ENCODE results near the gene PREX1. TPM values are rescaled to one million over a fixed set of nuclear protein-coding genes. Genes with fewer than 3 reads are reported as not detected.

PREX1 gene
- total RNA-seq, 1 donor from 2014 or later, result 68.2 TPM

DNA sequence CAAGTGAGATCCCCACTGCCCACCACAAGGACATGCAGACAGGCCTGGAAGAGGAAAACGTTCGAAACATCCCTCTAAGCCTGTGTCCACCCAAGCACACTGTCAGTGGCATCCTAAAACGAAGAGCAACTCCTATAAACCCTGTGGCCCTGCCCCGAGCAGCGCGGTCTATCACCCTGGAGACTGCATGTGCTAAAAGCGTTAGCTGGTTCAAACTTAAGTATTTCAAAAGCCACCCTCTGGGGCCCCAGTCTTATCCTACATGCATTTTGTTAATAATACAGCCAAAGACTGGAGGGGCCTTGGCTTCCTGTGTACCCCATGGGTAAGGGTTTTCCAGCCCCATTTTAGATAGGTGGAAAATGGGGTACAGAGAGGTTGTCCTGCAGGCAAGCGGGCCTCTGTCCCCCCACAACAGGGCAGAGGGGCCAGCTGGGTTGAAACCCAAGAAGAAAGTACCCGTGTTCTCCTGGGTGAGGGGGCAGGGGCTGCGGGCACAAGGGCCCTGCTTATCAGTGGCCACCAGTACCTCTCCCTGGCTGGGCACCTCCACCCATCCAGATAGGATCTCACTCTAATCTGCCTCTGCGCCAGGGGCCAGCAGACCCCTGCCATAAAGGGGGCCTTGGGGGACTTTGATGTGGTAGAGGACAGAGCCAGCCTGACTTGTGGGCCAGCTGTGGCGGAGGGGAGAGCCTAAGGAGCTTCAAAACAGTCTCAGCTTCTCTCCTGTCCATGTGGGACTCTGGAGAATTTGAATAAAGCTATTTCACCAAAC, 28.3 kb downstream of the PREX1 start:
- Mint-ChIP-seq H3K27ac (no peak overlapping the region), H3K9me3 (no peaks in the 10 kb centered on the region), H3K4me1 (ENCODE audit: low read depth) (peaks cover 52% of the 10 kb centered on the region), H3K4me3 (no peak overlapping the region), H3K36me3 (ENCODE audit: low read depth) (peaks cover 7% of the 10 kb centered on the region), H3K27me3 (ENCODE audit: insufficient read depth) (no peaks in the 10 kb centered on the region)
- no peak for DNase-seq (ENCODE audit: low spot score)
- intact Hi-C loops (cut with micrococcal nuclease), result no loop called here

DNA sequence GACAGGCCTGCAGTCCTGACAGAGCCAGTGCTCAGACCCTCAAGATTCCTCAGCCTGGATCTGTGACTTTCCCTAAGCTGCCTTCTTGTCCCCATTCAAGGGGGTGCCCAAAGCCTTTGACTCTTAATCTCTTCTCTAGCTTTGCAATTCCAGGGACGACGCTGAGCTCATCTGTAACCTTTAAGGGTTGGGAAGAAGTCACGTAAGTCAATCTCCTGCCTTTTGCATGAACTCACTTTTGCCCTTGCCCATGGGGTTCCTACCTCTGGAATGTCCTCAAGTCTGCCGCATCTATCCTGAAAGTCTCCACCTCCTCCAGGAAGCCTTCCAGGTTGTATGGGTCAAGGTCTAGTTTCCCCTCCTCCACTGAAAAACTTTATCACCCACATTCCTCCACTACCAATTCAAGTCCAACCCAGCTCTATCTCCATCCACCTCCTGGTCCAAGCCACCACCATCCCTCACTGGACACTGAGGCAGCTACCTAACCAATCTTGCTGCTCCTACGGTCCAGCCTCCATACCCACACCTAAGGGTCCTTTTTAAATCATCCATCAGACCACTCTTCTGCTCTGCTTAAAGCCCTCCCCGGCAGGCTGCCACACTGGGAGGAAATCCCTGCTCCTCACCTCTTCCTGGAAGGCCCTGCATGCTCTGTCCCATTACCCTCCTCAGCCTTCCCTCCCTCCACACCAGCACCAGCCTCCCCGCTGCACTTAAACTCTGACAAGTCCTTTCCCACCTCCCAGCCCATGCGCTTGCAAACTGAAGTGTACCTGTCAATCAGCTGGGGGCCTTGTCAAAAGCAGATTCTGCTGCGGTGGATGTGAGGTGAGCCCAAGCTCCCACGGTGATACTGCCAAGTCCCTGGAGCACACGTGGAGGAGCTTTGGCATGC, 29.7 kb downstream of the PREX1 start:
- Mint-ChIP-seq H3K27me3 (ENCODE audit: insufficient read depth) (no peaks in the 10 kb centered on the region), H3K4me3 (no peak overlapping the region), H3K9me3 (no peaks in the 10 kb centered on the region), H3K4me1 (ENCODE audit: low read depth) (peaks cover 44% of the 10 kb centered on the region), H3K27ac (no peak overlapping the region), H3K36me3 (ENCODE audit: low read depth) (no peaks in the 10 kb centered on the region)
- intact Hi-C loops (cut with micrococcal nuclease), result no loop called here
- DNase-seq (ENCODE audit: low spot score), result no peak

DNA sequence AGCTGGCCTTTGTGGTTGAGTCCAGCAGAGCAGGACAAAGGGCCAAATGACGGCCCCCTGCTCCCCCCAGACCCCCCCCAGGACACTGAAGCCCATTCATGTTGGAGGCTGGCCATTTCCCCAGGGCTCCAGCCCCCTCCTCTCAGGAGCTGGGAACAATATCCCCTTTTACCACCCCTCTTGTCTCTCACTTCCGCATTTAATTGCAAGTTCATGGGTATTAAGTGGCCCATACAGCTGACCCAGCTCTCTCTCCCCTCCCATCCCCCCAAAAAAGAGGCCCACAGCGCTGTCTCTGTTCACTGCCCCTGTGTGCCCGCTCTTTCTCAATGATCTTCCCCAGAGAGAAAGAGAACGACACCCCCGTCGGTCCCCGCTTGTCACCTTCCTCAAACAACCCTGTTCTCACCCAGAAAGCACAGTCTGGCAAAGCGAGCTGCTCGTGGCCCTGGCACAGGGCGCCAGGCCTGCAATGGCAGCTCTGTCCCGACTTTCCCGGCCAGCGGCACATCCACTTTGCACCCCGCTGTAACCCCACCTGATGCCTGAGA, 30.4 kb downstream of the PREX1 start:
- no peak for DNase-seq (ENCODE audit: low spot score)
- Mint-ChIP-seq H3K4me1 (ENCODE audit: low read depth) (peaks cover 40% of the 10 kb centered on the region), H3K9me3 (peaks cover 4% of the 10 kb centered on the region), H3K4me3 (no peak overlapping the region), H3K36me3 (ENCODE audit: low read depth) (peaks cover 3% of the 10 kb centered on the region), H3K27ac (no peak overlapping the region), H3K27me3 (ENCODE audit: insufficient read depth) (no peaks in the 10 kb centered on the region)
- intact Hi-C loops (cut with micrococcal nuclease), result no loop called here

DNA sequence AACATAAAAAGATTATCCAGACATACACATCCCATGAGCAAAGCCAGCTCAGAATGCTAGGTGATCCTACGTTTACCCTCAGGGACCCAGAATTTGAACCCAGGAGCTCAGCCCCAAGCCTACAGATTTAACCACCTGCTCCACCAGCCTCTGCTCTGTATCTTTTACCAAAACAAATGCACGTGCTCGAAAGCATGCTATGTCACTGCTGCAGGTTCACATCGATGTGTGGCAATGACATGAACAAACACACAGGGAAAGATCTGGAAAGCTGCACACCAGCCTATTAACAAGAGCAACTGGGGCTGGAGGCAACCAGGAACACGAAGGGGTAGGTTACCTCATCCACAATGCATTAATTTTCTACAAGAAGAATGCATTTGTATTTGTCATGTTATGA, 32.1 kb downstream of the PREX1 start:
- Mint-ChIP-seq H3K27ac (no peak overlapping the region), H3K4me1 (ENCODE audit: low read depth) (peaks cover 32% of the 10 kb centered on the region), H3K36me3 (ENCODE audit: low read depth) (peaks cover 3% of the 10 kb centered on the region), H3K27me3 (ENCODE audit: insufficient read depth) (no peaks in the 10 kb centered on the region), H3K4me3 (no peak overlapping the region), H3K9me3 (peaks cover 4% of the 10 kb centered on the region)
- intact Hi-C loops (cut with micrococcal nuclease), result no loop called here
- DNase-seq (ENCODE audit: low spot score), result no peak

DNA sequence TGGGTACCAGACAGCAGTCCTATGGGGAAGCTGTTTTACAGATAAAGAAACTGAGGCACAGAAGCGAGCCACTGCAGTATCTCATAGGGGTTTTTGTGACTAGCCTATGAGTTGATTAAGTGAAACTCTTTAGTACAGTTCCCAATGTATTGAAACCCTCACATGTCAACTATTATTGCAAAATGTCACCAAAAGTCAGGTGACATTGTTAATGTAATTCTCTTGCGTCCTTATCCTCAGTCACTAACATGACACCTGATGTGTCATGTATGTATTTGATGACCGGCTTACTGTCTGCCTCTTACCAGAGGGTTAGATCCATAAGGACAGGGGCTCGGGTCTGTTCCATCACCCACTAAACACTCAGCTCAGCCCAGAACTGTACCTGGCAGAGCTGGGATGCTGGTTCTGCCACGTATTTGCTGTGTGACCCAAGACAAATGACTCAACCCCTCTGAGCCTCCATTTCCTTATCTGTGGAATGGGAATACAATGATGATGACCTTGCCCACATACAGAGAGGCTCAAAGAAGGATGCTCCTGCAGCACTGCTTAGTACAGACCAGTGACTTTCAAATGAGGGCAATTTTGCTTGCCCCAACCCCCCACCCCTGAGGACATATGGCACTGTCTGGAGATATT, 32.9 kb downstream of the PREX1 start:
- Mint-ChIP-seq H3K9me3 (peaks cover 4% of the 10 kb centered on the region), H3K27me3 (ENCODE audit: insufficient read depth) (no peaks in the 10 kb centered on the region), H3K4me3 (no peak overlapping the region), H3K27ac (no peak overlapping the region), H3K36me3 (ENCODE audit: low read depth) (peaks cover 6% of the 10 kb centered on the region), H3K4me1 (ENCODE audit: low read depth) (peaks cover 38% of the 10 kb centered on the region)
- intact Hi-C loops (cut with micrococcal nuclease), result no loop called here
- DNase-seq (ENCODE audit: low spot score), result no peak

DNA sequence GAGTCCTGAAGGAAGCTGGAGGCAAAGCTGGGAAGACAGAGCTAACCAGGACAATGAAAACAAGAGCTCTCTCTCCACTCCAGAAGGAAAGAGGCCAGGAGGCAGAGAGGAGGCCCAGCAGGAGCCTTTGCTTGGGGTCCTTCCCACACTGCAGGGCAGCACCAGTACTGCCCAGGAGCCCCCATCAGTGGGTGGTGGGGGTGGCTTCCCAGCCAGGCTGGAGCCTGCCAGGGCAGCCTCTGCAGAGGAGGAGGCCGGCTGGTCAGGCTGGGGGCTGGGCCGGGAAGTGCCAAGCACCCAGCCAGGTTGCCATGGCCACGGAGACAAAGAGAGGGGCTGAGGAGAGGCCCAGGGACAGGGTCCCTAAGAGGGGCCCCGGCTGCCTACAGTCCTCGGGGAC, 33.4 kb downstream of the PREX1 start:
- intact Hi-C loops (cut with micrococcal nuclease), result no loop called here
- Mint-ChIP-seq H3K27ac (peak overlapping the region; percentile 8), H3K4me1 (ENCODE audit: low read depth) (peaks cover 44% of the 10 kb centered on the region), H3K27me3 (ENCODE audit: insufficient read depth) (no peaks in the 10 kb centered on the region), H3K9me3 (peaks cover 4% of the 10 kb centered on the region), H3K36me3 (ENCODE audit: low read depth) (peaks cover 10% of the 10 kb centered on the region), H3K4me3 (no peak overlapping the region)
- DNase-seq (ENCODE audit: low spot score), result no peak

DNA sequence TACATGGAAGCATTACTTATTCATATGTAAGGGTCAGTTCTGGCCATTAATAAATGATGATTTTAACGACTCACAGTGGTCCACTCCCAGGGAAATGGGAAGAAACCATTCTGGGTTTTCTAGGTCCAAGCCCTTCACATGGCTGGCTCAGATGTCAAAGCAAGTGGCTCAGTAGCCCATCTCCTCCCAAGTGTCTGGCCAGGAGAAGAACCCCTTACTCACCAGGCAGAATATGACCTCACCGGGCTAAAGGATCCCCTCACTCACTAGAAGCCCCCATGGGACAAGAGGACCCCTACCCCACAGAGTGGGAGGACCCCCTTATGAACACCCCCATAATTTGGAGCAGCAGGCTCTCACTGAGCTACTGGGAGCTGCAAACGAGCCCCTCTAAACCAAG, 34.0 kb downstream of the PREX1 start:
- Mint-ChIP-seq H3K9me3 (peaks cover 4% of the 10 kb centered on the region), H3K27ac (no peak overlapping the region), H3K4me1 (ENCODE audit: low read depth) (peaks cover 50% of the 10 kb centered on the region), H3K36me3 (ENCODE audit: low read depth) (peaks cover 15% of the 10 kb centered on the region), H3K27me3 (ENCODE audit: insufficient read depth) (no peaks in the 10 kb centered on the region), H3K4me3 (no peak overlapping the region)
- no peak for DNase-seq (ENCODE audit: low spot score)
- intact Hi-C loops (cut with micrococcal nuclease), result no loop called here

DNA sequence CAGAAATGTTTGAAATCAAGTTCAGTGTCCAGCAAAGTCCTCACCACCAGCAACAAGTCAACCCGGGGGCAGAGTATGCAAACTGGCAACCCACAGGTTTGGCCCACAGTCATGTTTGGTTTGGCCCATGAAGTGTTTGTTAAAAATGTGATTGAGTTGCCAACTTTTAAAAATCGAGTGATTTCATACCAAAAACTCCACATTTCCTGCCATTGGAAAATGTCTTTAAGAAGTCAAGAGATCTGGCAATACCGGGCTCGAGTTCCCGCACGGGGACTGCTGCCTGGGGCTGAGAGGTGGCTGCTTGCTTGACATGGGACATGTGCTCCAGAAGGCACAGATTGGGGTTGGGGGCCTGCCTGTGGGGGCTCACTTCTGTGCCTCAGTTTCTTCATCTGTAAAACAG, 36.1 kb downstream of the PREX1 start:
- H3K4me1 Mint-ChIP-seq (ENCODE audit: low read depth), result peaks cover 59% of the 10 kb centered on the region
- H3K4me3 Mint-ChIP-seq, result no peak overlapping the region
- peaks cover 21% of the 10 kb centered on the region for H3K36me3 Mint-ChIP-seq (ENCODE audit: low read depth)
- no peak overlapping the region for H3K27ac Mint-ChIP-seq
- H3K9me3 Mint-ChIP-seq, result peaks cover 4% of the 10 kb centered on the region
- no peaks in the 10 kb centered on the region for H3K27me3 Mint-ChIP-seq (ENCODE audit: insufficient read depth)
- intact Hi-C loops (cut with micrococcal nuclease), result no loop called here
- no peak for DNase-seq (ENCODE audit: low spot score)

DNA sequence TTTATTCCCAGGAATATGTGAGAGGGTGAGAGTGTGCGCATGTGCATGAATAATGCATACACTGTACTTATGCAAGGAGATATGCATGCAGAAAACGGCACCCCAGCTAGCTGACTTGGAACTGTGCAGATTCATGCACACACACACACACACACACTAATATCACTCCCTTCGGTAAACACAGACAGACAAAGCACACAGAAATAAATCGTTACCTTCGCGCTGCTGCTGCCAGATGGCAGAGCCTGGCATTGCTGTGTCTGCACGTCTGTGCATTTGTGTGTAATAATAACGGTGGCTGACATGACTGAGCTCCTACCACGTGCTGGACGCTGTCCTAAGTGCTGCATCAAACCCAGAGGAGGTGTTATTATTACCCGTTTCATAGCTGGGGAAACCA, 36.8 kb downstream of the PREX1 start:
- no peaks in the 10 kb centered on the region for H3K27me3 Mint-ChIP-seq (ENCODE audit: insufficient read depth)
- peaks cover 4% of the 10 kb centered on the region for H3K9me3 Mint-ChIP-seq
- no peak for DNase-seq (ENCODE audit: low spot score)
- peaks cover 21% of the 10 kb centered on the region for H3K36me3 Mint-ChIP-seq (ENCODE audit: low read depth)
- intact Hi-C loops (cut with micrococcal nuclease), result no loop called here
- H3K27ac Mint-ChIP-seq, result no peak overlapping the region
- H3K4me3 Mint-ChIP-seq, result no peak overlapping the region
- H3K4me1 Mint-ChIP-seq (ENCODE audit: low read depth), result peaks cover 65% of the 10 kb centered on the region

DNA sequence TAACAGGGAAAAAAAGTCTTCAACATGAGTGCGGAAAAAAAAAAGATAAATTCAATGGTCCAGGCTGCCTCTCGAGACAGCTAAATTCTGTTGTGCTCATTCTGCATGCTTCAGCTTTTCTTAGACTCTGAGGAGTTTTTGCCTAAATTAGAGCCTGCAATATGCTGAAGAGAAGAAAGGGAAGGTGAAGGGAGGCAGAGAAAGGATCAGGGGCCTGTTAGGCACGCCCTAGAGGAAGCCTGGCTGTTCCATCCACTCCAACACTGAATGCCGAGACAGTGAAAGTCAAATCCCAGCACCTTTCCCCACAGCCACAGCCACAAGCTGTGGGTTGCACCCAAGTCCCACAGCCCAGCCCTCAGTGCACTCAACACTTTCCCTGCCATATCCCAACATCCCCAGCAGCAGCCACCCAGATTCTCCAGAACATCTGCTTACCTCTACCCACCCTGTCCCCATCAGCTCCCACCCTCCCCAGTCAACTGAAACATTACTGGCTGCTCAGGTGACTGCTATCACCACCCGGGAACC, 37.3 kb downstream of the PREX1 start:
- DNase-seq (ENCODE audit: low spot score), result no peak
- H3K36me3 Mint-ChIP-seq (ENCODE audit: low read depth), result peaks cover 24% of the 10 kb centered on the region
- H3K27me3 Mint-ChIP-seq (ENCODE audit: insufficient read depth), result no peaks in the 10 kb centered on the region
- H3K4me1 Mint-ChIP-seq (ENCODE audit: low read depth), result peaks cover 65% of the 10 kb centered on the region
- H3K4me3 Mint-ChIP-seq, result peak overlapping the region; percentile 11
- H3K27ac Mint-ChIP-seq, result peak overlapping the region; percentile 33
- intact Hi-C loops (cut with micrococcal nuclease), result no loop called here
- H3K9me3 Mint-ChIP-seq, result peaks cover 4% of the 10 kb centered on the region

DNA sequence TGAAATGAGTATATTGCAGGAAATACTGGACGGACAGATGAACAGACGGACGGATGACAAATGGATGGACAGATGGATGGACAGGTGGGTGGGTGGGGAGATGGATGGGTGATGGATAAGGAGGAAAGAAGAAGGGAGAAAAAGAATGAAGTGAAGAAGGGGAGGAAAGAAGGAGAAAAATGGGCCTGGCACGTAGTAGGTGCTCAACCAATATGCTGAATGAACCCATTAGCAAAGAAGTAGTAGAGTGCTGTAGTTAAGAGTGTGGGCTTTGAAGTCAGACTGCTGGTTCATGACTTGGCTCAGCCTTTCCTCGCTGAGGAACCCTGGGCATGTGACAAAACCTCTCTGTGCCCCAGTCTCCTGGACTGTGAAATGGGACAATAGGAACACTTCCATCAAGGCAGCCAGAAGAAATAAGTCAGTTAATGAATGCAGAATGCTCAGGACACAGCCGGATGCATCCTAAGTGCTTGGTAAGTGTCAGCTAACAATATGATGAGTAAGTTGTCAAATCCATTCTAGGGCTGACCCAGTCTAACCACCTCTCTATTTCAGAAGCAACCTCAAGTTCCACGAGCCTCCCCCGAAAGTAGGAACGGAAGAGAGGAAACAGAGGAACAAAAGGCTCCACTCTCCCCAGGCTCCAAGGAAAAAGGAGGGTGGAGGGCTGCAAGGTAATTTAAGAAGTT, 37.9 kb downstream of the PREX1 start:
- Mint-ChIP-seq H3K36me3 (ENCODE audit: low read depth) (peaks cover 27% of the 10 kb centered on the region), H3K9me3 (peaks cover 4% of the 10 kb centered on the region), H3K4me3 (peak overlapping the region; percentile 11), H3K27ac (no peak overlapping the region), H3K27me3 (ENCODE audit: insufficient read depth) (no peaks in the 10 kb centered on the region), H3K4me1 (ENCODE audit: low read depth) (peaks cover 61% of the 10 kb centered on the region)
- intact Hi-C loops (cut with micrococcal nuclease), result loop anchor here (2.0 kb wide), 1 partner anchor 115 kb away; no protein-coding TSS in a partner anchor
- DNase-seq (ENCODE audit: low spot score), result no peak

DNA sequence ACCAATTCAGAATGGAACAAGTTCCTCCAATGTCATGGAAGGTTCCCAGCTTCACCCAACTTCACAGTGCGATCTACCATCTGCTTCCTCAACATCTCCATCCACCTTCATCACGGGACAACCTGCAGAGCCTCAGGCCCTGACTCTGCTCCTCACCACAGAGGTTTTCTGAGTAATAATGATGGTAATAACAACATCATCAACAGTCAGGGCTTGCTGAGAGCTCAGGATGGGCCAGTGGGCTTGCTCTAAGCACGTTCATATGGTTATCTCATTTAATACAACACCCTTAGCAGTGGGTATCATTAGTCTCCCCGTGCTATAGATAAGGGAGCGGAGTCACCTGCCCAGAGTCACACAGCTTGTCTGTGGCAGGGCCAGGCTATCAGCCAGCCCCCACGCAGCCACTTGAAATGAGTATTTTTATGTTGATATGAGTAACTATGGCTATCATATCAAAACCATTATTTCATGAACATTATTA, 38.6 kb downstream of the PREX1 start:
- intact Hi-C loops (cut with micrococcal nuclease), result loop anchor here (2.0 kb wide), 1 partner anchor 116 kb away; no protein-coding TSS in a partner anchor
- peaks cover 4% of the 10 kb centered on the region for H3K9me3 Mint-ChIP-seq
- peaks cover 29% of the 10 kb centered on the region for H3K36me3 Mint-ChIP-seq (ENCODE audit: low read depth)
- peak overlapping the region; percentile 19 for H3K27ac Mint-ChIP-seq
- no peak for DNase-seq (ENCODE audit: low spot score)
- peaks cover 60% of the 10 kb centered on the region for H3K4me1 Mint-ChIP-seq (ENCODE audit: low read depth)
- H3K4me3 Mint-ChIP-seq, result no peak overlapping the region
- H3K27me3 Mint-ChIP-seq (ENCODE audit: insufficient read depth), result no peaks in the 10 kb centered on the region
